ENCODE results near the gene FHDC1.

FHDC1 gene

GRCh38 chr4:152941411-152941810, 5.3 kb downstream of the FHDC1 start:
- ATAC-seq (no peak), DNase-seq (no peak)
- Mint-ChIP-seq H3K4me3 (no peak overlapping the region), H3K27me3 (peaks cover 33% of the 10 kb centered on the region), H3K9me3 (no peaks in the 10 kb centered on the region), H3K36me3 (ENCODE audit: low read depth) (no peaks in the 10 kb centered on the region), H3K27ac (no peak overlapping the region), H3K4me1 (peaks cover 6% of the 10 kb centered on the region)

GRCh38 chr4:152942346-152942745, 6.2 kb downstream of the FHDC1 start:
- H3K27me3 Mint-ChIP-seq, result peaks cover 33% of the 10 kb centered on the region
- H3K9me3 Mint-ChIP-seq, result no peaks in the 10 kb centered on the region

GRCh38 chr4:152943672-152944071, 7.5 kb downstream of the FHDC1 start:
- Mint-ChIP-seq H3K4me1 (no peaks in the 10 kb centered on the region), H3K4me3 (no peak overlapping the region), H3K27ac (no peak overlapping the region), H3K36me3 (ENCODE audit: low read depth) (no peaks in the 10 kb centered on the region), H3K27me3 (peaks cover 30% of the 10 kb centered on the region), H3K9me3 (no peaks in the 10 kb centered on the region)
- no peak for DNase-seq
- no peak for ATAC-seq

More at GRCh38 chr4:152942346-152942745, 6.2 kb downstream of the FHDC1 start:
- DNase-seq (no peak), ATAC-seq (no peak)
- H3K36me3 Mint-ChIP-seq (ENCODE audit: low read depth), result no peaks in the 10 kb centered on the region
- peaks cover 6% of the 10 kb centered on the region for H3K4me1 Mint-ChIP-seq
- H3K4me3 Mint-ChIP-seq, result no peak overlapping the region
- no peak overlapping the region for H3K27ac Mint-ChIP-seq

- H3K9me3 Mint-ChIP-seq, result no peaks in the 10 kb centered on the region
- no peak overlapping the region for H3K4me3 Mint-ChIP-seq
- no peaks in the 10 kb centered on the region for H3K4me1 Mint-ChIP-seq
- no peak overlapping the region for H3K27ac Mint-ChIP-seq
- ATAC-seq, result no peak
- peaks cover 19% of the 10 kb centered on the region for H3K27me3 Mint-ChIP-seq
- H3K36me3 Mint-ChIP-seq (ENCODE audit: low read depth), result no peaks in the 10 kb centered on the region
- DNase-seq, result no peak
These were observed 8.7 kb downstream of the FHDC1 start for GRCh38 chr4:152944666-152945320.

GRCh38 chr4:152945639-152946038, 9.5 kb downstream of the FHDC1 start:
- no peak for ATAC-seq
- H3K4me3 Mint-ChIP-seq, result no peak overlapping the region
- no peaks in the 10 kb centered on the region for H3K4me1 Mint-ChIP-seq
- no peaks in the 10 kb centered on the region for H3K36me3 Mint-ChIP-seq (ENCODE audit: low read depth)
- H3K27me3 Mint-ChIP-seq, result peaks cover 15% of the 10 kb centered on the region
- no peak for DNase-seq
- no peaks in the 10 kb centered on the region for H3K9me3 Mint-ChIP-seq
- H3K27ac Mint-ChIP-seq, result no peak overlapping the region

GRCh38 chr4:152946446-152946845, 10.3 kb downstream of the FHDC1 start:
- Mint-ChIP-seq H3K4me3 (no peak overlapping the region), H3K4me1 (no peaks in the 10 kb centered on the region), H3K27ac (no peak overlapping the region), H3K27me3 (peaks cover 17% of the 10 kb centered on the region), H3K36me3 (ENCODE audit: low read depth) (no peaks in the 10 kb centered on the region), H3K9me3 (no peaks in the 10 kb centered on the region)
- ATAC-seq, result no peak
- no peak for DNase-seq

GRCh38 chr4:152947311-152947710, 11.2 kb downstream of the FHDC1 start:
- ATAC-seq (no peak), DNase-seq (no peak)
- Mint-ChIP-seq H3K9me3 (no peaks in the 10 kb centered on the region), H3K4me1 (no peaks in the 10 kb centered on the region), H3K36me3 (ENCODE audit: low read depth) (no peaks in the 10 kb centered on the region), H3K4me3 (no peak overlapping the region), H3K27me3 (peaks cover 13% of the 10 kb centered on the region), H3K27ac (no peak overlapping the region)

- Mint-ChIP-seq H3K27ac (no peak overlapping the region), H3K27me3 (peaks cover 13% of the 10 kb centered on the region), H3K4me3 (no peak overlapping the region), H3K36me3 (ENCODE audit: low read depth) (no peaks in the 10 kb centered on the region), H3K4me1 (no peaks in the 10 kb centered on the region), H3K9me3 (no peaks in the 10 kb centered on the region)
- DNase-seq (no peak), ATAC-seq (no peak)
These were observed 13.8 kb downstream of the FHDC1 start for GRCh38 chr4:152949930-152950329.

- Mint-ChIP-seq H3K9me3 (no peaks in the 10 kb centered on the region), H3K4me1 (no peaks in the 10 kb centered on the region), H3K4me3 (no peak overlapping the region), H3K27ac (no peak overlapping the region), H3K36me3 (ENCODE audit: low read depth) (no peaks in the 10 kb centered on the region), H3K27me3 (peaks cover 13% of the 10 kb centered on the region)
- no peak for DNase-seq
- ATAC-seq, result no peak
These were observed 14.5 kb downstream of the FHDC1 start for GRCh38 chr4:152950402-152951274.

GRCh38 chr4:152951348-152951747, 15.2 kb downstream of the FHDC1 start:
- Mint-ChIP-seq H3K27me3 (peaks cover 13% of the 10 kb centered on the region), H3K4me1 (no peaks in the 10 kb centered on the region), H3K27ac (no peak overlapping the region), H3K36me3 (ENCODE audit: low read depth) (no peaks in the 10 kb centered on the region), H3K9me3 (no peaks in the 10 kb centered on the region), H3K4me3 (no peak overlapping the region)
- no peak for ATAC-seq
- DNase-seq, result no peak

GRCh38 chr4:152953514-152953913, 17.4 kb downstream of the FHDC1 start:
- H3K4me1 Mint-ChIP-seq, result peaks cover 3% of the 10 kb centered on the region
- H3K36me3 Mint-ChIP-seq (ENCODE audit: low read depth), result no peaks in the 10 kb centered on the region
- H3K27ac Mint-ChIP-seq, result no peak overlapping the region
- no peak overlapping the region for H3K4me3 Mint-ChIP-seq
- no peaks in the 10 kb centered on the region for H3K9me3 Mint-ChIP-seq
- peaks cover 6% of the 10 kb centered on the region for H3K27me3 Mint-ChIP-seq
- ATAC-seq (no peak), DNase-seq (no peak)

- ATAC-seq, result no peak
- H3K9me3 Mint-ChIP-seq, result no peaks in the 10 kb centered on the region
- DNase-seq, result no peak
- no peak overlapping the region for H3K27ac Mint-ChIP-seq
- peaks cover 6% of the 10 kb centered on the region for H3K27me3 Mint-ChIP-seq
- H3K36me3 Mint-ChIP-seq (ENCODE audit: low read depth), result no peaks in the 10 kb centered on the region
- H3K4me3 Mint-ChIP-seq, result no peak overlapping the region
- H3K4me1 Mint-ChIP-seq, result peaks cover 3% of the 10 kb centered on the region
These were observed 18.6 kb downstream of the FHDC1 start for GRCh38 chr4:152954741-152955140.

GRCh38 chr4:152956147-152956546, 20.0 kb downstream of the FHDC1 start:
- Mint-ChIP-seq H3K4me3 (no peak overlapping the region), H3K36me3 (ENCODE audit: low read depth) (no peaks in the 10 kb centered on the region), H3K4me1 (peaks cover 3% of the 10 kb centered on the region), H3K9me3 (no peaks in the 10 kb centered on the region), H3K27me3 (peaks cover 2% of the 10 kb centered on the region), H3K27ac (no peak overlapping the region)
- DNase-seq, result no peak
- ATAC-seq, result no peak

GRCh38 chr4:152956650-152957436, 20.7 kb downstream of the FHDC1 start:
- Mint-ChIP-seq H3K27me3 (peaks cover under 1% of the 10 kb centered on the region), H3K4me3 (no peak overlapping the region), H3K4me1 (peaks cover 3% of the 10 kb centered on the region), H3K36me3 (ENCODE audit: low read depth) (no peaks in the 10 kb centered on the region), H3K27ac (no peak overlapping the region), H3K9me3 (no peaks in the 10 kb centered on the region)
- ATAC-seq (no peak), DNase-seq (no peak)
